Keratinocyte (primary cell): Measurements from ENCODE around the gene PSMB7. TPM values are rescaled to one million over a fixed set of nuclear protein-coding genes. Genes with fewer than 3 reads are reported as not detected.

Source experiments
- DNase-seq: peaks from one replicate; pipeline ENCODE4 v3.0.0-alpha.2; 2011; ENCODE audit warnings: low read depth, missing footprints, low spot score
- FAIRE-seq: peaks from 2 replicates; lab custom pipeline; 2011; peaks lifted over from hg19 to GRCh38; lab: Jason Lieb, UNC
- H2AFZ ChIP-seq: 2 replicates; pipeline ENCODE4 v1.6.0; 2012; ENCODE audit warnings: low read length, control low read depth, inconsistent platforms; ENCODE audit not compliant: control insufficient read depth
- H3K27ac ChIP-seq: 2 replicates; pipeline ENCODE4 v1.5.1; 2011; ENCODE audit warnings: low read length; ENCODE audit not compliant: control insufficient read depth, insufficient read depth
- H3K27me3 ChIP-seq: 3 replicates; pipeline ENCODE4 v1.6.0; 2011; ENCODE audit warnings: low read length; ENCODE audit not compliant: control insufficient read depth, insufficient read depth; ENCODE audit errors: extremely low read depth
- H3K36me3 ChIP-seq, 2 experiments: 2 replicates in 1 of 2; 3 replicates in 1 of 2; pipeline ENCODE4 v1.5.1; 2011; ENCODE audit warnings: low read length in 2 of 2, mild to moderate bottlenecking in 1 of 2; ENCODE audit not compliant: control insufficient read depth in 2 of 2, insufficient read depth in 2 of 2; ENCODE audit errors: extremely low read depth in 1 of 2
- H3K4me1 ChIP-seq: 3 replicates; pipeline ENCODE4 v1.5.1; 2011; ENCODE audit warnings: low read length; ENCODE audit not compliant: control insufficient read depth, insufficient read depth; ENCODE audit errors: extremely low read depth
- H3K4me2 ChIP-seq: 3 replicates; pipeline ENCODE4 v1.6.0; 2011; ENCODE audit warnings: low read depth, low read length; ENCODE audit not compliant: control insufficient read depth, insufficient read depth; ENCODE audit errors: extremely low read depth
- H3K4me3 ChIP-seq, 3 experiments: fragments of 200-600 bp in 1 of 3; sonication (generic) in 1 of 3; 2 replicates in 2 of 3; 3 replicates in 1 of 3; pipeline ENCODE4 v1.5.1; 2011 to 2016; ENCODE audit warnings: low read length in 3 of 3, mild to moderate bottlenecking in 3 of 3, control low read depth in 2 of 3, inconsistent platforms in 1 of 3, low read depth in 1 of 3, mixed read lengths in 1 of 3, mixed run types in 1 of 3, moderate library complexity in 1 of 3; ENCODE audit not compliant: control insufficient read depth in 2 of 3, insufficient read depth in 2 of 3; ENCODE audit errors: extremely low read depth in 1 of 3
- H3K79me2 ChIP-seq: 2 replicates; pipeline ENCODE4 v1.6.0; 2012; ENCODE audit warnings: low read length; ENCODE audit not compliant: control insufficient read depth, insufficient read depth
- H3K9ac ChIP-seq: 3 replicates; pipeline ENCODE4 v1.6.0; 2011; ENCODE audit warnings: low read length; ENCODE audit not compliant: control insufficient read depth, insufficient read depth; ENCODE audit errors: extremely low read depth
- H3K9me1 ChIP-seq: 3 replicates; pipeline ENCODE4 v1.6.0; 2011; ENCODE audit warnings: low read length; ENCODE audit not compliant: control insufficient read depth, insufficient read depth; ENCODE audit errors: extremely low read depth
- H3K9me3 ChIP-seq: 2 replicates; pipeline ENCODE4 v1.5.1; 2012; ENCODE audit warnings: low read depth, low read length; ENCODE audit not compliant: control insufficient read depth
- H4K20me1 ChIP-seq: 3 replicates; pipeline ENCODE4 v1.6.0; 2011; ENCODE audit warnings: low read length; ENCODE audit not compliant: control insufficient read depth, insufficient read depth; ENCODE audit errors: extremely low read depth
- EZH2 ChIP-seq: IDR thresholded peaks from one replicate; pipeline ENCODE4 v1.6.1; 2012; ENCODE audit warnings: inconsistent platforms, mild to moderate bottlenecking, low read length, moderate library complexity
- dilution Hi-C: fragments of 300-500 bp; cut with MboI; formaldehyde crosslinking; loops from one replicate; pipeline ENCODE4 v1.7.0; 2020; ENCODE audit warnings: low sequenced_read_pairs; ENCODE audit not compliant: extremely low pct_ligation_motif_present
- polyA plus RNA-seq, 5 experiments: library from polyadenylated mRNA; depleted of rRNA in 3 of 5; stranded (reverse) in 3 of 5; stranded (forward) in 1 of 5; unstranded in 1 of 5; fragments of >200 nt; gene quantifications; 1 replicate in 1 of 5; 2 replicates in 3 of 5; 3 replicates in 1 of 5; pipeline versions ENCODE4 v1.2.1 to v1.2.3, GENCODE V29; 2011 to 2012; ENCODE audit warnings: missing spikeins in 2 of 5, low read depth in 1 of 5, low replicate concordance in 1 of 5
- TF ChIP-seq, protein P1 (sequence below), 3 experiments: IDR thresholded peaks in 1 of 3; conservative IDR thresholded peaks in 1 of 3; optimal IDR thresholded peaks in 1 of 3; 2 replicates in 2 of 3; 3 replicates in 1 of 3; pipeline versions ENCODE3 to v1.5.1; 2011; ENCODE audit warnings: low read length in 3 of 3, mild to moderate bottlenecking in 3 of 3, moderate library complexity in 2 of 3, control low read depth in 1 of 3, inconsistent platforms in 1 of 3; ENCODE audit not compliant: insufficient read depth in 2 of 3; ENCODE audit errors: extremely low read depth in 1 of 3

Gene PSMB7
- polyA plus RNA-seq, 1 donor (not counting 4 experiments of a cell fraction or from before 2014, with no cell fraction given), result 388 TPM

DNA sequence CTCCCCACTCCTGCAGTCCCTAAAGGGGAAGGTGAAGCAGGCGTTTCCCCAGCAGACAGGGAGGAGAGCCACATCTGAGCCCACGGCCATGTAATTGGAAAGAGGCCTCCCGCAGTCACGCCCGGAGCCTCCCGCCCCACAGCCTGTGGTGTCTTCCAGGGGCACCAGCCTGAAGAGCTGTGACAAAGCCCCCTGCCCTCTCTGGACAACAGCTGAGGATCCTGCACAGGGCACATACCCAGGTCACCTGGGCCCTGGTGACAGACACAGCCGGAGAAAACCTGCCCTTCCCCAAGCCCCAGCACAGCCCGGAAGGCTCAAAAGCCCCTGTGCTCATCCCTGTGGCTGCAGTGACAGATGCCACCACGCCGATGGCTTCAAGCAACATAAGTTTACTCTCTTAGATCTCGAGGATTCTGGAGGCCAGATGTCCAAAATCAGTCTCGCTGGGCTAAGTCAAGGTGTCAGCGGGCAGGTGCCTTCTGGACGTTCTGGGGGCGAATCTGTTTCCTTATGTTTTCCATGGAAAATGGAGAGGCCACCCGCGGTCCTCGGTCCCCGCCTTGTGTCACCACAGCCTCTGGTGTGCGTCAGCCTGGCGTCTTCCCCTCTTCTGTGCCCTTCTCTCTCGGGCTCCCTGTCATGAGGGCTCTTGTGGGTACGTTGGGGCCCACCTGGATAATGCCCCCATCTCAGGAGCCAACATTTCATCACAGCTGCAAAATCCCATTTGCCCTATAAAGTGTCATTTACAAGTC, 71.5 kb downstream of the PSMB7 start:
- no peak overlapping the region for H2AFZ ChIP-seq
- TF ChIP-seq EZH2, result no peak
- TF ChIP-seq, protein P1, sequence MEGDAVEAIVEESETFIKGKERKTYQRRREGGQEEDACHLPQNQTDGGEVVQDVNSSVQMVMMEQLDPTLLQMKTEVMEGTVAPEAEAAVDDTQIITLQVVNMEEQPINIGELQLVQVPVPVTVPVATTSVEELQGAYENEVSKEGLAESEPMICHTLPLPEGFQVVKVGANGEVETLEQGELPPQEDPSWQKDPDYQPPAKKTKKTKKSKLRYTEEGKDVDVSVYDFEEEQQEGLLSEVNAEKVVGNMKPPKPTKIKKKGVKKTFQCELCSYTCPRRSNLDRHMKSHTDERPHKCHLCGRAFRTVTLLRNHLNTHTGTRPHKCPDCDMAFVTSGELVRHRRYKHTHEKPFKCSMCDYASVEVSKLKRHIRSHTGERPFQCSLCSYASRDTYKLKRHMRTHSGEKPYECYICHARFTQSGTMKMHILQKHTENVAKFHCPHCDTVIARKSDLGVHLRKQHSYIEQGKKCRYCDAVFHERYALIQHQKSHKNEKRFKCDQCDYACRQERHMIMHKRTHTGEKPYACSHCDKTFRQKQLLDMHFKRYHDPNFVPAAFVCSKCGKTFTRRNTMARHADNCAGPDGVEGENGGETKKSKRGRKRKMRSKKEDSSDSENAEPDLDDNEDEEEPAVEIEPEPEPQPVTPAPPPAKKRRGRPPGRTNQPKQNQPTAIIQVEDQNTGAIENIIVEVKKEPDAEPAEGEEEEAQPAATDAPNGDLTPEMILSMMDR (optimal IDR thresholded peaks at IDR 0.05 in 1 of 3, IDR thresholded peaks at IDR 0.05 in 1 of 3, conservative IDR thresholded peaks at IDR 0.05 in 1 of 3; ENCODE audit: extremely low read depth in 1 of 3, insufficient read depth in 2 of 3, low read length in 3 of 3), result no peak
- no peak overlapping the region for H3K9ac ChIP-seq
- dilution Hi-C loops, result no loop called here
- H4K20me1 ChIP-seq, result peaks cover 5% of the 10 kb centered on the region
- H3K9me1 ChIP-seq, result no peaks in the 10 kb centered on the region
- no peaks in the 10 kb centered on the region for H3K27me3 ChIP-seq
- FAIRE-seq, result no peak
- peak overlapping the region; percentile 14 for H3K27ac ChIP-seq
- DNase-seq, result no peak
- peaks cover 16% of the 10 kb centered on the region for H3K4me1 ChIP-seq
- no peaks in the 10 kb centered on the region for H3K9me3 ChIP-seq
- H3K4me2 ChIP-seq, result peak overlapping the region; percentile 50
- peaks cover 18 to 26% of the 10 kb centered on the region in 2 experiments for H3K36me3 ChIP-seq
- no peaks in the 10 kb centered on the region for H3K79me2 ChIP-seq
- H3K4me3 ChIP-seq, result no peak overlapping the region

DNA sequence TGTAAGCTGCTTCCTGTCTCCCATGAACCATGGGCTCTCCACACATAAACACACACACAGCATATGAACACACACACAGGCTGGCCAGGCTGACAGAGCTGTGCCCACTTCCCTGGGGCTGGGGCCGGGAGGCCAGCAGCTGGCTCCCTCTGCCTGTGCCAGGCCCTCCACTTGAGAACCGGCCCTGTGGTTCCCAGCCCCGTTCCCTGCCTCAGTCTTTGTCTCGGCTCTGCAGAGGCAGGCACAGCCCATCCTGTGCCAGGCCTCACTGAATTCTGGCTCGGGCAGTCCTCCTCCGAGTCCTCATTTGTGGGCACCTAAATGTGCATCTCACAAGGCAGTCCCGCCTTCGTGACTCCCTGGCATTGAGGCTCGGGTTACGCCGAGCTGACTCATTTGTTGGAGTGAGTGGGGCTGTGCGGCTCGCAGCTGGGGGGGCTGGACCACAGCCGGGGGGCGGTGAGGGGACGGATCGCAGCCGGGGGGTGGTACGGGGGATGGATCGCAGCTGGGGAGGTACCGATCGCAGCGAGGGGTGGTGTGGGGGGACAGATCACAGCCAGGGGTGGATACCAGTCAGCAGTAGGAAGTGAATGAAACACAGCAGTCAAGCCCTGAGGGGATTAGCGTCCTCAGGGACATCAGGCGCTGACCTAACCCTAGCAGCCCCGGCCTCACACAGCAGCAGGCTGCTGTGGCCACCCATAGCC, 72.3 kb downstream of the PSMB7 start:
- Histone ChIP-seq H3K36me3 (peaks cover 17 to 20% of the 10 kb centered on the region in 2 experiments), H4K20me1 (peaks cover 3% of the 10 kb centered on the region), H3K4me2 (peak overlapping the region; percentile 50), H3K27ac (peak overlapping the region; percentile 53), H3K27me3 (no peaks in the 10 kb centered on the region), H3K4me1 (peaks cover 16% of the 10 kb centered on the region), H3K9me3 (no peaks in the 10 kb centered on the region), H3K9me1 (no peaks in the 10 kb centered on the region), H2AFZ (no peak overlapping the region), H3K9ac (peak overlapping the region; percentile 49), H3K4me3 (no peak overlapping the region), H3K79me2 (no peaks in the 10 kb centered on the region)
- peak; percentile 45 for DNase-seq
- TF ChIP-seq, protein P1 (optimal IDR thresholded peaks at IDR 0.05 in 1 of 3, IDR thresholded peaks at IDR 0.05 in 1 of 3, conservative IDR thresholded peaks at IDR 0.05 in 1 of 3; ENCODE audit: extremely low read depth in 1 of 3, insufficient read depth in 2 of 3, low read length in 3 of 3), result no peak
- no peak for TF ChIP-seq EZH2
- dilution Hi-C loops, result no loop called here
- peak; percentile 74 for FAIRE-seq
